DOHH2 (cell line): Measurements from ENCODE around the gene FARP2.

Source experiments
- EZH2phosphoT487 ChIP-seq: fragments of 200-600 bp; sonication (generic); IDR thresholded peaks from 2 replicates; pipeline ENCODE4 v1.6.1; 2017; ENCODE audit warnings: borderline replicate concordance, mild to moderate bottlenecking, antibody characterized with exemption, low read length, moderate library complexity, mixed read lengths
- TF ChIP-seq, protein P1 (sequence below): fragments of 200-600 bp; sonication (generic); IDR thresholded peaks from one replicate; pipeline ENCODE4 v1.5.1; 2014; ENCODE audit warnings: antibody characterized with exemption, mild to moderate bottlenecking, low read depth, low read length; ENCODE audit not compliant: poor library complexity, severe bottlenecking

DNA sequence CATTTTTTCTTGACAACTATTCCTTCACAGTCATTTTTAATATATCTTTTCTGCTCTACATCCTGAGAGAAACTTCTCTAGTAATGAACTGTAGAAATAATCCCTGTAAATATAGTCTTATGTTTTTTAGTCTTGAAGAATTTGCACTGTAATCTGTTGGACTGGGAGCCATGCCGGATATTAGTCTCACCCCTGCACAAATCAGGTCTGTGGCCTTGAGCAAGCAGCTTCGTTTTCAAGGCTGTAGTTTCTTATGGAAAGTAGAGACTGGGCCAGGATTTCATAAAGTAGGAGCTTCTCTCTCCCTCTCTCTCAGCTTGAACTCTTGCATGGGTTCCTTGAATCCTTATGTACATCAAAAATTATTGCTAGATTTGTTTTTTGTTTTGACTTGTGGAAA is 8.7 kb downstream of the FARP2 start:
- TF ChIP-seq, protein P1, sequence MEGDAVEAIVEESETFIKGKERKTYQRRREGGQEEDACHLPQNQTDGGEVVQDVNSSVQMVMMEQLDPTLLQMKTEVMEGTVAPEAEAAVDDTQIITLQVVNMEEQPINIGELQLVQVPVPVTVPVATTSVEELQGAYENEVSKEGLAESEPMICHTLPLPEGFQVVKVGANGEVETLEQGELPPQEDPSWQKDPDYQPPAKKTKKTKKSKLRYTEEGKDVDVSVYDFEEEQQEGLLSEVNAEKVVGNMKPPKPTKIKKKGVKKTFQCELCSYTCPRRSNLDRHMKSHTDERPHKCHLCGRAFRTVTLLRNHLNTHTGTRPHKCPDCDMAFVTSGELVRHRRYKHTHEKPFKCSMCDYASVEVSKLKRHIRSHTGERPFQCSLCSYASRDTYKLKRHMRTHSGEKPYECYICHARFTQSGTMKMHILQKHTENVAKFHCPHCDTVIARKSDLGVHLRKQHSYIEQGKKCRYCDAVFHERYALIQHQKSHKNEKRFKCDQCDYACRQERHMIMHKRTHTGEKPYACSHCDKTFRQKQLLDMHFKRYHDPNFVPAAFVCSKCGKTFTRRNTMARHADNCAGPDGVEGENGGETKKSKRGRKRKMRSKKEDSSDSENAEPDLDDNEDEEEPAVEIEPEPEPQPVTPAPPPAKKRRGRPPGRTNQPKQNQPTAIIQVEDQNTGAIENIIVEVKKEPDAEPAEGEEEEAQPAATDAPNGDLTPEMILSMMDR = no peak
- TF ChIP-seq EZH2phosphoT487 = no peak
